ENCODE measurements around the gene RAET1L. TPM values are rescaled to one million over a fixed set of nuclear protein-coding genes. Genes with fewer than 3 reads are reported as not detected.
"Not testable (repeated sequence)": the region's sequence is repeated elsewhere in the genome, so short reads cannot be mapped to it uniquely, and the experiment has no call there.

The RAET1L gene
- polyA plus RNA-seq, 10 donors, result 0.15 to 0.33 (median 0.24) TPM; not detected in 7

- DNase-seq, result no peak
Measured at GRCh38 chr6:149991838-149992237, 33.5 kb downstream of the RAET1L start.

- DNase-seq, result not testable (repeated sequence)
Measured at GRCh38 chr6:149991472-149991795, 33.9 kb downstream of the RAET1L start.

- DNase-seq, result peak in 1 of 3 donors; percentile 37
Measured at GRCh38 chr6:149990661-149991471, 34.5 kb downstream of the RAET1L start.

GRCh38 chr6:149990212-149990660, 35.1 kb downstream of the RAET1L start:
- no peak for DNase-seq

- no peak for DNase-seq
Measured at GRCh38 chr6:149988550-149989346, 36.6 kb downstream of the RAET1L start.

- no peak for DNase-seq
Measured at GRCh38 chr6:149987602-149988107, 37.7 kb downstream of the RAET1L start.

- no peak for DNase-seq
Measured at GRCh38 chr6:149985481-149985937, 39.8 kb downstream of the RAET1L start.

- no peak for DNase-seq
Measured at GRCh38 chr6:149984773-149985172, 40.6 kb downstream of the RAET1L start.

- no peak for DNase-seq
Measured at GRCh38 chr6:149983145-149983544, 42.2 kb downstream of the RAET1L start.

- no peak for DNase-seq
Measured at GRCh38 chr6:149979293-149979692, 46.0 kb downstream of the RAET1L start.

GRCh38 chr6:149978610-149979009, 46.7 kb downstream of the RAET1L start:
- no peak for DNase-seq

GRCh38 chr6:149977221-149977620, 48.1 kb downstream of the RAET1L start:
- no peak for DNase-seq

- DNase-seq, result no peak
Measured at GRCh38 chr6:149975400-149975799, 49.9 kb downstream of the RAET1L start.

- no peak for DNase-seq
Measured at GRCh38 chr6:149974825-149975224, 50.5 kb downstream of the RAET1L start.

GRCh38 chr6:149974394-149974793, 50.9 kb downstream of the RAET1L start:
- DNase-seq, result not testable (repeated sequence)

- no peak for DNase-seq
Measured at GRCh38 chr6:149969635-149970034, 55.7 kb downstream of the RAET1L start.

- not testable (repeated sequence) for DNase-seq
Measured at GRCh38 chr6:149968909-149969308, 56.4 kb downstream of the RAET1L start.

Other genes with a start within 250 kb of the RAET1L start
- gene LRP11, start 161.2 kb downstream of the RAET1L start, polyA plus RNA-seq (ENCODE audit: insufficient read length in 10 of 10), result 10 to 100 TPM; 16.4 to 33.0 (median 23.8) TPM
- gene RAET1E, start 127.4 kb downstream of the RAET1L start, polyA plus RNA-seq (ENCODE audit: insufficient read length in 10 of 10), result 1 to 10 TPM in 2 of 10 donors, under 1 TPM in 8; 0.42 to 1.2 (median 0.83) TPM
- under 1 TPM in 7 of 10 donors, not detected in 3; 0.19 to 0.56 (median 0.29) TPM for gene RAET1G, start 102.4 kb downstream of the RAET1L start, polyA plus RNA-seq (ENCODE audit: insufficient read length in 10 of 10)
- gene ULBP2, start 83.5 kb downstream of the RAET1L start, polyA plus RNA-seq (ENCODE audit: insufficient read length in 10 of 10), result under 1 TPM; 0.12 to 0.81 (median 0.44) TPM
- under 1 TPM; 0.19 to 0.65 (median 0.52) TPM for gene ULBP1, start 61.6 kb downstream of the RAET1L start, polyA plus RNA-seq (ENCODE audit: insufficient read length in 10 of 10)
- 1 to 10 TPM; 1.4 to 3.0 (median 1.9) TPM for gene ULBP3, start 43.6 kb upstream of the RAET1L start, polyA plus RNA-seq (ENCODE audit: insufficient read length in 10 of 10)
- 10 to 100 TPM; 23.2 to 61.4 (median 39.5) TPM for gene PPP1R14C, start 117.5 kb upstream of the RAET1L start, polyA plus RNA-seq (ENCODE audit: insufficient read length in 10 of 10)

All from muscle of back (tissue), 11 donors.